ENCODE data around the gene LRFN3. TPM values are rescaled to one million over a fixed set of nuclear protein-coding genes. Genes with fewer than 3 reads are reported as not detected.
"Not testable (repeated sequence)": the region's sequence is repeated elsewhere in the genome, so short reads cannot be mapped to it uniquely, and the experiment has no call there.

Gene LRFN3
- total RNA-seq, 2 donors from 2014 or later = 6.4 to 8.5 TPM

GRCh38 chr19:35910355-35910754, 25.8 kb upstream of the LRFN3 start:
- not testable (repeated sequence) for ATAC-seq (replicated peaks in 1 of 2); H3K27me3 Mint-ChIP-seq (ENCODE audit: low read depth); H3K4me3 Mint-ChIP-seq; DNase-seq; H3K27ac Mint-ChIP-seq; H3K9me3 Mint-ChIP-seq; H3K36me3 Mint-ChIP-seq (ENCODE audit: insufficient read depth in 2 of 2)
- H3K4me1 Mint-ChIP-seq (ENCODE audit: low read depth) = peaks cover 39% of the 10 kb centered on the region

DNA sequence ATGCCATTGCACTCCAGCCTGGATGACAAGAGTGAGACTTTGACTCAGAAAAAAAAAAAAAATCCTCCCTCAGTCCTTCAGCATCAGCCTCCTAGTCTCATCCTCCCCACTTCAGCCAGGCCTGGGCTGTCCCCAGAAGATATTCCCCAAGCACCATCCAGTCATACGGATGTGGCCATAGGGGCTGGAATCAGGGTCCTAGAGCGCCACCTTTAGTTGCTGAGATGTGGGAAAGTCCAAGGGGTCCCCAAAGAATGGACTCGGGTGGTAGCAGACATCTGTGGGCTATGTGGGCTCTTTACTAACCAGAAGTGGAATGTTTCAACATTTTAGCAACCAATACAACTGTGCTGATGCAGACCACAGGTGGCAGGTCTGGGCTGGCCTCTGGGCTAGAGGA, 25.0 kb upstream of the LRFN3 start:
- H3K4me1 Mint-ChIP-seq (ENCODE audit: low read depth) = peaks cover 38% of the 10 kb centered on the region
- no peaks in the 10 kb centered on the region for H3K27me3 Mint-ChIP-seq (ENCODE audit: low read depth)
- no peaks in the 10 kb centered on the region for H3K9me3 Mint-ChIP-seq
- no peak overlapping the region for H3K4me3 Mint-ChIP-seq
- DNase-seq (no peak), ATAC-seq (replicated peaks in 1 of 2) (no peak)
- no peak overlapping the region for H3K27ac Mint-ChIP-seq
- no peaks in the 10 kb centered on the region for H3K36me3 Mint-ChIP-seq (ENCODE audit: insufficient read depth in 2 of 2)

DNA sequence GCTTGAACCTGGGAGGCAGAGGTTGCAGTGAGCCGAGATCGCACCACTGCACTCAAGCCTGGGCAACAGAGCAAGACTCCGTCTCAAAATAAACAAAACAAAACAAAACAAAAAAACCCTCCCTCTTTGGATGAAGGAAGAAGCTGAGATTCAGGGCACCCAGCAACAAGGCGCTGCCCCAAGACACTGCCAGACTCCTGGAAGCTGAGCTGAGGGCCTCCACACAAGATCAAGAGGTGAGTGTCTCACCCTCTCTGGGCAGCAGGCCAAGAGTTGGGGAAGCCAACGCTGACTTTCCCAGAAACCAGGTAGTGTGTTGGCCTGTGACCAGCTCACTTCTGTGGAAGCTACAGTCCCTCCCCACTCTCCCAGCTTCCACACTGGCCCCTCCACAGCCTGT, 24.4 kb upstream of the LRFN3 start:
- Mint-ChIP-seq H3K4me1 (ENCODE audit: low read depth) (peaks cover 36% of the 10 kb centered on the region), H3K9me3 (no peaks in the 10 kb centered on the region), H3K27ac (peak overlapping the region; percentile 64), H3K27me3 (ENCODE audit: low read depth) (no peaks in the 10 kb centered on the region), H3K4me3 (no peak overlapping the region), H3K36me3 (ENCODE audit: insufficient read depth in 2 of 2) (no peaks in the 10 kb centered on the region)
- ATAC-seq (replicated peaks in 1 of 2) = peak; percentile 50 to 58
- peak in 1 of 2 donors; percentile 31 for DNase-seq

DNA sequence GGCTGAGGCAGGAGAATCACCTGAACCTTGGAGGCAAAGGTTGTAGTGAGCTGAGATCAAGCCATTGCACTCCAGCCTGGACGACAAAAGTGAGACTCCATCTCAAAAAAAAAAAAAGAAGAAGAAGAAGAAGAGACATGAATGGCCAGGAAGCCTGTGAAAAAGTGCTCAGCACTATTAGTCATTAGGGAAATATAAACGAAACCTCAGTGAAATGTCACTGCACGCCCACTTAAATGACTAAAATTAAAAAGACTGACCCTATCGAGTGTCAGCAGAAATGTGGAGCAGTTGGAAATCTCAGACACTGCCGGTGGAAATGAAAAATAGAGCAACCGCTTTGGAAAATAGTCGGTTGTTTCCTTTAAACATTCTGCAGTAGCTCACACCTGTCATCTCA, 22.6 kb upstream of the LRFN3 start:
- ATAC-seq (replicated peaks in 1 of 2) (peak in 1 of 2 donors; percentile 51), DNase-seq (no peak)
- Mint-ChIP-seq H3K36me3 (ENCODE audit: insufficient read depth in 2 of 2) (no peaks in the 10 kb centered on the region), H3K4me3 (peak overlapping the region in 1 of 2 donors; percentile 38), H3K27me3 (ENCODE audit: low read depth) (no peaks in the 10 kb centered on the region), H3K27ac (peak overlapping the region; percentile 16), H3K9me3 (no peaks in the 10 kb centered on the region), H3K4me1 (ENCODE audit: low read depth) (peaks cover 32% of the 10 kb centered on the region)

GRCh38 chr19:35915443-35915842, 20.7 kb upstream of the LRFN3 start:
- Mint-ChIP-seq H3K4me1 (ENCODE audit: low read depth) (peaks cover 21% of the 10 kb centered on the region), H3K4me3 (no peak overlapping the region), H3K27ac (no peak overlapping the region), H3K36me3 (ENCODE audit: insufficient read depth in 2 of 2) (no peaks in the 10 kb centered on the region), H3K9me3 (no peaks in the 10 kb centered on the region), H3K27me3 (ENCODE audit: low read depth) (no peaks in the 10 kb centered on the region)
- ATAC-seq (replicated peaks in 1 of 2) (peak in 1 of 2 donors; percentile 30), DNase-seq (no peak)

GRCh38 chr19:35919306-35919705, 16.9 kb upstream of the LRFN3 start:
- Mint-ChIP-seq H3K9me3 (no peaks in the 10 kb centered on the region), H3K27me3 (ENCODE audit: low read depth) (no peaks in the 10 kb centered on the region), H3K36me3 (ENCODE audit: insufficient read depth in 2 of 2) (no peaks in the 10 kb centered on the region), H3K4me3 (no peak overlapping the region), H3K27ac (no peak overlapping the region), H3K4me1 (ENCODE audit: low read depth) (peaks cover 6% of the 10 kb centered on the region)
- ATAC-seq (replicated peaks in 1 of 2) = no peak
- DNase-seq = no peak

GRCh38 chr19:35921012-35921411, 15.2 kb upstream of the LRFN3 start:
- no peak for DNase-seq
- Mint-ChIP-seq H3K4me3 (no peak overlapping the region), H3K9me3 (peaks cover 7 to 9% of the 10 kb centered on the region in 2 donors), H3K36me3 (ENCODE audit: insufficient read depth in 2 of 2) (peaks cover 9 to 11% of the 10 kb centered on the region in 2 donors), H3K27me3 (ENCODE audit: low read depth) (no peaks in the 10 kb centered on the region), H3K4me1 (ENCODE audit: low read depth) (no peaks in the 10 kb centered on the region), H3K27ac (no peak overlapping the region)
- no peak for ATAC-seq (replicated peaks in 1 of 2)

- H3K4me3 Mint-ChIP-seq = no peak overlapping the region
- H3K27ac Mint-ChIP-seq = no peak overlapping the region
- no peaks in the 10 kb centered on the region for H3K27me3 Mint-ChIP-seq (ENCODE audit: low read depth)
- peaks cover 11 to 15% of the 10 kb centered on the region in 2 donors for H3K36me3 Mint-ChIP-seq (ENCODE audit: insufficient read depth in 2 of 2)
- DNase-seq (no peak), ATAC-seq (replicated peaks in 1 of 2) (no peak)
- H3K9me3 Mint-ChIP-seq = peaks cover 11% of the 10 kb centered on the region in 2 donors
- H3K4me1 Mint-ChIP-seq (ENCODE audit: low read depth) = peaks cover 10% of the 10 kb centered on the region
Observed at GRCh38 chr19:35925501-35925900, 10.7 kb upstream of the LRFN3 start.

DNA sequence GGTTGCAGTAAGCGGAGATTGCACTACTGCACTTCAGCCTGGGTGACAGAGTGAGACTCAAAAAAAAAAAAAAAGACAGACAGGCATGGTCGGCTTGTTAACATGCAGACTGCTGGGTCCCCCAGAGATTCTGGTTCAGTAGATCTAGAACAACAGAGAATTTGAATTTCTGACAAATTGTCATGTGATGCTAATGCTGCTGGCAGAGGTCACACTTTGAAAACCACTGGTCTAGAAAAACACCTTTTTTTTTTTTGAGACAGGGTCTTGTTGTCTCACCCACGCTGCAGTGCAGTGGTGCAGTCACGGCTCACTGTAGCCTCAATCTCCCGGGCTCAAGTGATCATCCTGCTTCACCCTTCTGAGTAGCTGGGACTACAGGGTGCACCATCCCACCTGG, 7.7 kb upstream of the LRFN3 start:
- no peak overlapping the region for H3K4me3 Mint-ChIP-seq
- peaks cover 26% of the 10 kb centered on the region for H3K4me1 Mint-ChIP-seq (ENCODE audit: low read depth)
- ATAC-seq (replicated peaks in 1 of 2) = no peak

DNA sequence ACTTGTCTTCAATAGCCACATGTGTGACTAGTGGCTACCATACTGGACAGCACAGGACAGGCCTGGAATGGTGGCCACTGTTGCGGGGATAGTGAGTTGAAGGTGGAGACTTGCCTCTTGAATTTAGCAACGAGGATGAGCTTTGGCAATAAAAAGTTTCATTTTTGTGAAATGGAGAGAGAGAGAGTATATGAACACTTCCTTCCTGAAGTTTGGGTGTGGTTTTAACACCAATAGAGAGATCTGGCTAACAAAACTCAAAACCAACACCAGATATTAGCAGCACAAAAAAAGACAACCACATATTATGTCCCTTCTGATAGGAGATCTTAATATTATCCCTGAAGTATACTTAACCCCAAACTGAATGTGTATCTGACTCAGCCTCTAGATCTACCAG, 6.3 kb upstream of the LRFN3 start:
- ATAC-seq (replicated peaks in 1 of 2) = no peak
- DNase-seq = no peak
- peaks cover 11 to 15% of the 10 kb centered on the region in 2 donors for H3K36me3 Mint-ChIP-seq (ENCODE audit: insufficient read depth in 2 of 2)
- peaks cover 26% of the 10 kb centered on the region for H3K4me1 Mint-ChIP-seq (ENCODE audit: low read depth)
- H3K27ac Mint-ChIP-seq = peak overlapping the region; percentile 79
- H3K27me3 Mint-ChIP-seq (ENCODE audit: low read depth) = no peaks in the 10 kb centered on the region
- peaks cover 11% of the 10 kb centered on the region in 2 donors for H3K9me3 Mint-ChIP-seq
- H3K4me3 Mint-ChIP-seq = peak overlapping the region; percentile 20 to 62

More for the DNA sequence above, 7.7 kb upstream of the LRFN3 start:
- no peak for DNase-seq
- H3K27me3 Mint-ChIP-seq (ENCODE audit: low read depth) = no peaks in the 10 kb centered on the region
- H3K27ac Mint-ChIP-seq = no peak overlapping the region
- H3K36me3 Mint-ChIP-seq (ENCODE audit: insufficient read depth in 2 of 2) = peaks cover 11 to 15% of the 10 kb centered on the region in 2 donors
- H3K9me3 Mint-ChIP-seq = peaks cover 11% of the 10 kb centered on the region in 2 donors

DNA sequence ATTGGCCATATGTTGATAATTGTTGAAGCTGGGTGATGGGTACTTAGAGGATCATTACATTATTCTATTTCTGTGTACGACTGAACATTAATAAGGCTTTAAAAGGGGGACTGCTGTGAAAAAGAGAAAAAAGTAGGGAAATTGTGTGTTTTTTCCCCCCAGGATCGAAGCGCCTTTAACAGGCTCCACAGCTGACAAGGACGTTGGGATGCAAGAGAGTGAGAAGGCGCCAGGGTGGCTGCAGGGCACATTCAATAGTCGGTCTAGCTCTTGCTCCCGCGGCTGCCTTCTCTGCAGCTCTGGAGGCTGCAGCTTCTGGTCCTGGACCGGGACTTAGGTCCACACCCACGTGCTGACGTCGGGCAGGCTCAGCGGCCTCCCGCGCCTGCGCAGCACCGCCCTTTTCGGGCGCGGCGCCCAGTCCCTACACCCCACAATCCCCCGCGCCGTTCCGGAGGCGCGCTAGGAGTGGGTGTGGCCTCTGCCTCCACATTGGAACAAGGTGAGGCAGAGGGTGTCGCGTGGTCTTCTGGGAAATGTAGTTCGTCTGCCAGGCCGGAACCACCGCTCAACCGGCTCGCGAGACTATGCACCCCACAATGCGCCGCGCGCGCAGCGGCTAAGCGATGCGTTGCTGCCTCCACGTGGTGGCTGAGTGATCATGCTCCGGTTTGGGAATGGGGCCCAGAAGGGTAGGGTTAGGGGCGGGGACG, 4.9 kb upstream of the LRFN3 start:
- Mint-ChIP-seq H3K27me3 (ENCODE audit: low read depth) (no peaks in the 10 kb centered on the region), H3K4me1 (ENCODE audit: low read depth) (peaks cover 32% of the 10 kb centered on the region), H3K4me3 (peak overlapping the region; percentile 80 to 92), H3K27ac (peak overlapping the region; percentile 83), H3K36me3 (ENCODE audit: insufficient read depth in 2 of 2) (peaks cover 0 to under 1% of the 10 kb centered on the region in 2 donors), H3K9me3 (peaks cover 0 to 1% of the 10 kb centered on the region in 2 donors)
- ATAC-seq (replicated peaks in 1 of 2) (peak; percentile 97), DNase-seq (peak; percentile 99 to 100)

- Mint-ChIP-seq H3K27ac (no peak overlapping the region), H3K9me3 (peaks cover 0 to 1% of the 10 kb centered on the region in 2 donors), H3K36me3 (ENCODE audit: insufficient read depth in 2 of 2) (no peaks in the 10 kb centered on the region), H3K4me1 (ENCODE audit: low read depth) (peaks cover 32% of the 10 kb centered on the region), H3K4me3 (peak overlapping the region; percentile 71 to 92), H3K27me3 (ENCODE audit: low read depth) (no peaks in the 10 kb centered on the region)
- DNase-seq (no peak), ATAC-seq (replicated peaks in 1 of 2) (peak; percentile 9 to 18)
Observed at GRCh38 chr19:35931874-35932202, 4.3 kb upstream of the LRFN3 start.

GRCh38 chr19:35932291-35932936, 3.8 kb upstream of the LRFN3 start:
- peaks cover 37% of the 10 kb centered on the region for H3K4me1 Mint-ChIP-seq (ENCODE audit: low read depth)
- H3K27ac Mint-ChIP-seq = no peak overlapping the region
- peak overlapping the region; percentile 71 to 92 for H3K4me3 Mint-ChIP-seq

More at GRCh38 chr19:35932291-35932936, 3.8 kb upstream of the LRFN3 start:
- Mint-ChIP-seq H3K36me3 (ENCODE audit: insufficient read depth in 2 of 2) (no peaks in the 10 kb centered on the region), H3K27me3 (ENCODE audit: low read depth) (no peaks in the 10 kb centered on the region), H3K9me3 (peaks cover 0 to 1% of the 10 kb centered on the region in 2 donors)
- DNase-seq = no peak
- ATAC-seq (replicated peaks in 1 of 2) = no peak

Data from activated T-cell treated with anti-CD3 and anti-CD28 coated beads, Interleukin-2, amount 50 U/mL, for 72 hours (primary cell).